Stimulated activated CD8-positive, alpha-beta memory T cell treated with anti-CD3 and anti-CD28 coated beads, Interleukin-7, amount 100 ng/mL, for 24 hours (primary cell): Measurements from ENCODE around the gene IL16.

Experiments used
- DNase-seq: peaks from one replicate; pipeline ENCODE4 v3.0.0-alpha.2; 2020; ENCODE audit warnings: low read depth

The IL16 gene

GRCh38 chr15:81256916-81257315, 60.2 kb downstream of the IL16 start:
- DNase-seq, result no peak

GRCh38 chr15:81257435-81257834, 60.8 kb downstream of the IL16 start:
- no peak for DNase-seq

DNA sequence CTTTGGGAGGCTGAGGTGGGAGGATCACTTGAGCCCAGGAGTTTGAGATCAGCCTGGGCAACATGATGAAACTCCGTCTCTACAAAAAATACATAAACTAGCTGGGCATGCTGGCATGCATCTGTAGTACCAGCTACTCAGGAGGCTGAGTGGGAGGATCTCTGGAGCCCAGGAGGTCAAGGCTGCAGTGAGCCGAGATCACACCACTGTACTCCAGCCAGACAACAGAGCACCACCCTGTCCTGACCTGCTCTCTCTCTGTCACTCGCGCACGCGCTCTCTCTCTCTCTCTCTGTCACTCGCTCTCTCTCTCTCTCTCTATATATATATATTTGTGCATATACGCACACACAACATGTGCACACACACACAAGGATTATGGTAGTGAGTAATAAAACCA, 61.8 kb downstream of the IL16 start:
- DNase-seq, result no peak

- no peak for DNase-seq
Measured at GRCh38 chr15:81259760-81260298, 63.1 kb downstream of the IL16 start.

DNA sequence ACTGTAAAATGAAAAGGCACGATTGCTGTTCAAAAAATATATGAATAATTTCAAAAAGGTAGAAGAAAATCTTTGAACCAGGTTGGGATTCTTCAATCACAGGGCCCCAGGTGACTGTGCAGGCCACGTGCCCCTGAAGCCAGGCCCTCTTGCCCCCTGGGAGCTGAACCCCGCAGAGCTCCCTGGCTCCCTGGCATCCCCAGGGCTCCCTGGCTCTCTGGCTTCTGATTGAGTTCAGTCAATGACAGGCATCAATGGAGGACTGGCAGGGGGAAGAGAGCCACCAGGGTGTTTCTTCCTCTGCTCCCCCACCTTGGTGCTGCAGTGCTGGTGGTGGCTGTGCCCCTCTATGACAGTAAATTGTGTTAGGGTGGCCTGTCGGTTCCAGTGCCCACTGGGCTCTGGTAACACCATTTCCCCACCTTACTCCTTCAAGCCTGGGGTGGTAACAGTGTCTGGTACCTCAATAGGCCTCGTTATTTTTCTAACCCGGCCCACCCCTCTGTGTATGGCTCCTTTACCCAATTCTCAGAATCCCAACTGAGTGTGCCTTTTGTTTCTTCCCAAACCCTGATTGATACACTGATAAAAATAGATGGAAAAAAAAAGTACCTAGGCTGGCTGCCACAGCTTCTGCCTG, 64.6 kb downstream of the IL16 start:
- DNase-seq, result no peak

- no peak for DNase-seq
Measured at GRCh38 chr15:81263477-81263876, 66.8 kb downstream of the IL16 start.

DNA sequence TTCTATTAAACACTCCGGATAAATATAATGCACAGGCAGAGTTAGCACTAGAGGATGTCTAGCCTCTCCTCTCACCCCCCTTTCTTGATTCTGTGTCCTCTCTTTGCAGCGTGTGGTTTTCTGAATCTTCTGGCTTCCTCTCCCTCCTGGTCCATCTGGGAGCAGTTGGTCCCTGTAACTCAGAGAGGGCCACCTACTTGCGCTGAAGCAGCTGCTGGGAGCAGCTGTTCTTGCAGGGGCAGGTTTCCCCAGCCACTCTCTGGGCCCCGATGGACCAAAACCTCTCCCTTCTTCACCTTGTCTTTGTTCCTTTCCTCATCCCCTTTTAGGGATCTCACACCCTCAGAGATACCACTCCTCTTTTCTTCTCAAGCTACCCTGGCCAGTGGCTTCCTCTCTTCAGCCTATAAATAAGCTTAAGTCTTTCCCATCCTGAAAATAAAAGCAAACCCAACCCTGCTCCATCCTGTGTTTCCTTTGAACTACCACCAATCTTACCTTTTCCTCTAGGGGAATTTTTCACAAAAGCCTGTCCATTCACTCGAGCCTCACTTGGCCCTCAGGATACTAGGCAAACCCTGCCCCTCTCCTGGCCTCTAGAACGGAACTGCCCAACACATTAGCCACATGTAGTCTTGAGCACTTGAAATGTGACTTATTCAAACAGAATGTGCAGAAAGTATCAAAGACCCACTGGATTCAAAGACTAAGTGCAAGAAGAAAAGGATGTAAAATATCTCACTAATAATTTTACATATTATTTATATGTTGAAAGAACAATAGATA, 67.6 kb downstream of the IL16 start:
- no peak for DNase-seq

- no peak for DNase-seq
Measured at GRCh38 chr15:81265256-81265943, 68.7 kb downstream of the IL16 start.

- DNase-seq, result peak; percentile 79
Measured at GRCh38 chr15:81265944-81266775, 69.5 kb downstream of the IL16 start.

DNA sequence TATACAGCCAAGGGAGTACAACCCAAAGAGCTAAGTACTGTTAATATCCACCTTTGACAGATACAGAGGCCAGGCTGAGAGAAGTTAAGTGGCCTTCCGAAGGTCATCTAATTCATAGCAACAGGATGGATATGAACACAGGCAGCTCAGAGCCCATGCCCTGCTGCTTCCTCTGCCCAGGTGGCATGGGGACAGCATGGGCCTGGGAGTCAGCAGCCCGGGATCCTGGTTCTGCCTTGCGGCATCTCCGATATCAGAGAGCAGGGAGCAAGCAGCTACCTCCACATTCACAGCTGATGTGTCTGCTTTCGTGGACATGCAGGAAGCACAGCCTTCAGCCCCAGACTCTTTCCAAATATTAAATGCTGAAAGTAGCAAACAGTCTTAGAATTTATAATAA, 71.7 kb downstream of the IL16 start:
- no peak for DNase-seq

DNA sequence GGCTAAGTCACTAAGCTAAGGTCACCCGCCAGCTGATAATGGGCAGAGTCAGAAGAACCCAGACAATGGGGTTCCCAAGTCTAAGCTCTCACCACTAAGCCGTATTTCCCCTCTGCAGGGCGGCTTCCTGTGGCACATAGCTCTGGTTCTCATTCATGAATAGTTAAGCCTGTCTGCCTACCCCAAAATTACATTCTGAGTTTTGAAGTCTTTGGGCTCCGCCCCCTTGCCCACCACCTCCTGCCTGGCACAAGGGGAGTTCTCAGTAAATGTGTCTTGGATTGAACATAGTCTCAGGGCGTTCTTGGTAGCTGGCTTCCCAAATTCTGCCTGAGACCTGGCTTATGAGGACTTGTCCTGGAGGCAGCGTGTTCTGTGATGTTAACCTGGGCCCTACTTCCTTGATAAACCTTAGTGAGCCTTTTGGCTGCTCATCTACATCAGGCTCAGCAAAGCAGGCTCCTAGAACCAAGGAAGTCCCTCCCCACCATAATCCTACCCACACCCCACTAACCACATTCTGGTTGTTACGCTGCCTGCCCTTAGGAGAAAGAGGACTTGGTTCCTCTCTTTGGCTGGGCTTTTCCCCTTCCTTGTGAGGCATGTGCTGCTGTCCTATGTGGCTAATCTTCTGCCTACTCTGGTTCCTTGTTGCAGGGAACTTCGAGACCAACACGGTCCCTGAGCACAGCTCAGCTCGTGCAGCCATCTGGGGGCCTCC, 72.4 kb downstream of the IL16 start:
- no peak for DNase-seq

DNA sequence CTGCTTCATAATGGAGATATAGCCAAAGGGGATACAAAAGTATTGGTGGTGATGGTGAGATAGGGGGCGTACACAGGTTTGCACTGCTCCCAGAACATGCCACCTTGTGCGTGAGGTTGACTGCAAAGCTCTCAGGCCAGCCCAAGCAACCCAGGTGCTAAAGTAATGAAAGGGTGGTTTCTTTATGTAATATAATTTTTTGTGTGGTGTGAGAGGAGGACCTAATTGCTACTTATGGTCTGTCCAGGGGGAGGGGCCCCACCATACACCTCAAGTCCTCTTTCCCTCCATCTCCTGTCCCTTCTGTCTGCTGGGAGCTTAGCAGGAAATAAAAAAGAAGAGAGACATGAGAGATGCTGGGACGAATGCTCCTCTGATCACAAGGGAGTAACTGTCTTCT, 73.5 kb downstream of the IL16 start:
- DNase-seq, result no peak

GRCh38 chr15:81270781-81271491, 74.3 kb downstream of the IL16 start:
- no peak for DNase-seq

- no peak for DNase-seq
Measured at GRCh38 chr15:81271761-81272644, 75.3 kb downstream of the IL16 start.

DNA sequence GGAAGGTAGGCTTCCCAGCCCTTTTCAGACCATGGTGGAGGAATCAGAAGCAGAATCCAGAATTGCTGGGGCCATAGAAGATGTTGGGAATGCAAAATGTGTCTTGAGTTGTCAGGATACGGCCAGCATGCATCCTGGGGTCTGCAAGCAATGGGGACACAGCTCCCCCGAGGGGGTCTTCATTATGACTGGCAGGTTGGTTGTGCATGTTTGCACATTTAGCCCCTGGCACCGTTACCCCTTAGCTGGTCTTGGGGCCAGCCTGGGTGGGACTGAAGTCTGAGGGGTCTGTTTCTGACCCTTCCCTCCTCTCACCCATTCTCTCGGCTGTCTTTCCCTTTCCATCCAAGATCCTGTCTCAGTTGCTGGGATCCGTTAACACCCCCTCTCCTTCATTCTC, 76.5 kb downstream of the IL16 start:
- no peak for DNase-seq

DNA sequence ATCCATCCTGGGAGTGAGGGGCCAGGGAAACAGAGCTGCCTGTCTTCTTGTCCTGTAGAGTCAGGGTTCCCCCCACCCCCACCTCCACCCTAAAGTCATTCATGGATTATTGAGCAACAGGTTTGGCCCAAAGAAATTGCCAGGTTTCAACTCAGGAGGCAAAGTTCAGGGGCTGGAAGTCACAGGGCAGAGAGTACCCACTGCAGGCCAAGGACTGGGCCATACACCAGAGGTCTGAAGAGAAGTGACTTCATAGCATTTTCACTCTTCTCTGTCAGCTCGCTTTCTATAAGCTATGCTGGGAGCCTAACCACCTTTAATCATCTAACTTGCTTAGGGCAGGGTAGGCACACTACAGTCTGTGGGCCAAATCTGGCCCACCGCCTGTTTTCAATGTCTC, 77.2 kb downstream of the IL16 start:
- no peak for DNase-seq

DNA sequence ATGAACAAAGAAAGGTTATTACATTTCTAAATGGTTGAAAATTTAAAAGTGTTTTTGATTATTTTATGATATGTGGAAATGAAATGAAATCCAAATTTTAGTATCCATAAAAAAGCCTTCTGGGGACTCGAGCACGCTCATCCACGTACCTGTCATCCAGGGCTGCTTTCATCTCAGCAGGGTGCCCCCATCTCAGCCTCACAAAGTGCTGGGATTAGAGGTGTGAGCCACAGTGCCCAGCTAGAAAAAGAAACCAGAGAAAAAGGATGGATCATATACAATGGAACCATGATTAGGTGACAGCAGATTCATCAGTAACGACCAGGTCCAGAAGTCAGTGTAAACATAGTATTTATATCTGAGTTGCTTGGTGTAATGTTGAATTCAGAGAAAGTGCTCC, 77.6 kb downstream of the IL16 start:
- no peak for DNase-seq

- DNase-seq, result peak; percentile 64
Measured at GRCh38 chr15:81274931-81275707, 78.4 kb downstream of the IL16 start.
